Measurements from ENCODE around the gene MYOD1. TPM values are rescaled to one million over a fixed set of nuclear protein-coding genes. Genes with fewer than 3 reads are reported as not detected.

The MYOD1 gene
- total RNA-seq, 1 experiment from 2014 or later = not detected

DNA sequence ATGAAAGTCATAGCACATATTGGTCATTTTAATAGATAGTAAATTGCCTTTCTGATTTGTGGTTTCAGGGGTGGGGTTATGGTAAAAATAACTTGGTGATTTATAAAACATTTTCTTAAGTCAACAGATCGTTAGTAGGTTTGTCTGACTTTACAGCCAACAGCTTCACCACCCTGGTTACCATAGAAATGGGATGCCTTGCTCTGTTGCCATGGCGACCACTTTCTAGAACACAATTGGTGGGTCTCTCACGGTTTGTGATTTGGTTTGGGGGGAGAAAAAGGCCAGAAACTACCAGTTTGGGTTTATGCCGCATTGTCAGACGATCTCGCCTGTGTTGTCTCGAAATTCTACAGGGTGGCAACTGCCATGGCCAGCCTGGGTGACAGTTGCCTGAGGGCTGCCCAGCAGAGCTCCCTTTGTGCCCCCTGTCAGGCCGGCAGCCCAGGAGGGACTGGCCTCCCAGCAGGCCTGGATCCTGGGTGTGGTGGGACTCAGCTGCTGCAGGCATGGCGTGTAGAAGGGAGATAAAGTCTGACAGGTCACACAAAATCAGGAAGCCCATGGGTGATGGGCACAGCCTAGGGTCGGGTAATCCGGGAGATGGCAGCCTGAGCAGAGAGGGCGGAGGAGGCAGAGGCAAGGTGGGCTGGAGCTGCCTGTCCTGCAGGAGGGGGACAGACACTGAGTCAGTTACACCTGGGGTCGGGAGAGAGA, 46.1 kb downstream of the MYOD1 start:
- peaks cover 12% of the 10 kb centered on the region for H3K4me1 ChIP-seq (ENCODE audit: low read length)
- no peak overlapping the region for H3K27ac ChIP-seq (ENCODE audit: low read length)
- H3K4me3 ChIP-seq (ENCODE audit: low read length) = no peak overlapping the region
- no peak overlapping the region for H3K4me2 ChIP-seq (ENCODE audit: low read depth, low read length, poor library complexity, severe bottlenecking)
- H3K27me3 ChIP-seq (ENCODE audit: low read length) = no peaks in the 10 kb centered on the region
- H3K9me3 ChIP-seq (ENCODE audit: low read length) = no peaks in the 10 kb centered on the region
- no peak overlapping the region for H2AFZ ChIP-seq (ENCODE audit: low read length)
- H4K20me1 ChIP-seq (ENCODE audit: insufficient read depth, low read depth, low read length) = no peaks in the 10 kb centered on the region
- H3K9me2 ChIP-seq (replicated peaks; ENCODE audit: insufficient read depth, low read length) = no peaks in the 10 kb centered on the region
- peak; percentile 53 for DNase-seq
- H3K9ac ChIP-seq (ENCODE audit: low read length) = no peak overlapping the region
- no peaks in the 10 kb centered on the region for H3K79me2 ChIP-seq (ENCODE audit: low read length)
- H3K36me3 ChIP-seq (ENCODE audit: insufficient read depth, low read length) = no peaks in the 10 kb centered on the region

DNA sequence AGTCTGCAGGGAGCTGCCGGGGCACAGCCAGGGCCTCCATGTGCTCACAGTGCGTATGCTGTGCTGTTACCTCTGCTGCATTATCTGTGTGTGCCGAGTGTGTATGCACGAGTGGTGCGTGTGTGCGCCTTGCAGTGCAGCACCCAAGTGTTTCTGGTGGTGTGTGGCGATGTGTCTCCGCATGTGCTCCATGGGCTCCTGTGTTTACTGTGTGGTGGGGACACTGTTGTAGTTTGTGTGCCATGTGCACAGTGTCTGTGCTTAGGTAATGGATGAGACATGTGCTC, 46.6 kb downstream of the MYOD1 start:
- no peaks in the 10 kb centered on the region for H3K9me3 ChIP-seq (ENCODE audit: low read length)
- no peaks in the 10 kb centered on the region for H3K9me2 ChIP-seq (replicated peaks; ENCODE audit: insufficient read depth, low read length)
- H3K27ac ChIP-seq (ENCODE audit: low read length) = no peak overlapping the region
- no peaks in the 10 kb centered on the region for H4K20me1 ChIP-seq (ENCODE audit: insufficient read depth, low read depth, low read length)
- no peak overlapping the region for H3K9ac ChIP-seq (ENCODE audit: low read length)
- no peak for DNase-seq
- no peak overlapping the region for H3K4me3 ChIP-seq (ENCODE audit: low read length)
- no peak overlapping the region for H3K4me2 ChIP-seq (ENCODE audit: low read depth, low read length, poor library complexity, severe bottlenecking)
- H3K36me3 ChIP-seq (ENCODE audit: insufficient read depth, low read length) = no peaks in the 10 kb centered on the region
- no peak overlapping the region for H2AFZ ChIP-seq (ENCODE audit: low read length)
- H3K79me2 ChIP-seq (ENCODE audit: low read length) = no peaks in the 10 kb centered on the region
- peaks cover 12% of the 10 kb centered on the region for H3K4me1 ChIP-seq (ENCODE audit: low read length)
- H3K27me3 ChIP-seq (ENCODE audit: low read length) = no peaks in the 10 kb centered on the region

DNA sequence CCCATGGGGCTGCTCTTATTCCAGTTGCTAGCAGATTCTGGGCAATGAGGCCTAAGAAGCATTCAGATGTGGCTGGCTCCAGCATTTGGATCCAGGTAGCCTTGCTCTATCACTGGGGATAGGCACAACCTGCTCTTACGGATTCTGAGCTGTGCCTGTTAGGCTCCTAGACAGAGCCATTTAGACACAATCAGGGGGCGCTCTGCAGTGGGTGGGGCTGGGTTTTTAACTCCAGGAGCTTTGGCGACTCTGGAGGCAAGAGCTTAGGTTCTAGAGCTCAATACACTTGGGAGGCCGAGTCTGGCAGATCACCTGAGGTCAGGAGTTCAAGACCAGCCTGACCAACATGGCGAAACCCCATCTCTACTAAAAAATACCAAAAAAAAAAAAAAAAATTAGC, 47.2 kb downstream of the MYOD1 start:
- Histone ChIP-seq H3K27me3 (ENCODE audit: low read length) (no peaks in the 10 kb centered on the region), H4K20me1 (ENCODE audit: insufficient read depth, low read depth, low read length) (no peaks in the 10 kb centered on the region), H3K4me3 (ENCODE audit: low read length) (no peak overlapping the region), H3K27ac (ENCODE audit: low read length) (no peak overlapping the region), H2AFZ (ENCODE audit: low read length) (no peak overlapping the region), H3K9ac (ENCODE audit: low read length) (no peak overlapping the region), H3K36me3 (ENCODE audit: insufficient read depth, low read length) (no peaks in the 10 kb centered on the region), H3K4me2 (ENCODE audit: low read depth, low read length, poor library complexity, severe bottlenecking) (no peak overlapping the region), H3K79me2 (ENCODE audit: low read length) (no peaks in the 10 kb centered on the region), H3K4me1 (ENCODE audit: low read length) (peaks cover 12% of the 10 kb centered on the region), H3K9me2 (replicated peaks; ENCODE audit: insufficient read depth, low read length) (no peaks in the 10 kb centered on the region), H3K9me3 (ENCODE audit: low read length) (no peaks in the 10 kb centered on the region)
- DNase-seq = peak; percentile 67

DNA sequence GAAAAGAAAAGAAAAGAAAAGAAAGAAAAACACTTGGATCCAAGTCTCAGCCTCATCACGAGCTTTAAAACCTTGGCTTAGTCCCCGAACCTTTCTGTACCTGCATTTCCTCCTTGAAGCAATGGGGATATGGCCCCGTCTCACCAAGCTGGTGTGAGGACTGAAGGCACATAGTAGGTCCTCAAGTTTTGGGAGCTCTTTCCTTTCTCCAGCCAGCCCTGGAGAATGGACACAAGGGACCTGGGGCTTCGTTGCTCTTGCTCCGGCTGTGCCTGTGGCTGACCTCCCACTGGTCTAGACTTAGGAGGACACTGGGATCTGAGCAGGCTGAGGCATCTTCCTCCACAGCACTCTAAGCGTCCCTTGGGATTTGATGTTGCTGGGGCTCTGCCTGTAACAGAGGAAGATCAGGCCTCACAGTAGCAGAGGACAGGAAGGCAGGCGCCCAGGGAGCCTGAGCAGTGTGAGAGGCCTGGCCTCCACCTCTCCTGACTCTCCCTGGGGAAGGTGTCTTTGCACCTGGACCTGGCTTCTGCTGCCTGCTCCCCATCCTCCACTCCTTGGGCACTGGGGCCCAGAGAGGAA, 48.0 kb downstream of the MYOD1 start:
- H3K36me3 ChIP-seq (ENCODE audit: insufficient read depth, low read length) = no peaks in the 10 kb centered on the region
- no peak overlapping the region for H2AFZ ChIP-seq (ENCODE audit: low read length)
- H3K4me2 ChIP-seq (ENCODE audit: low read depth, low read length, poor library complexity, severe bottlenecking) = peak overlapping the region; percentile 18
- H3K4me1 ChIP-seq (ENCODE audit: low read length) = peaks cover 12% of the 10 kb centered on the region
- no peaks in the 10 kb centered on the region for H3K79me2 ChIP-seq (ENCODE audit: low read length)
- H3K4me3 ChIP-seq (ENCODE audit: low read length) = no peak overlapping the region
- H4K20me1 ChIP-seq (ENCODE audit: insufficient read depth, low read depth, low read length) = no peaks in the 10 kb centered on the region
- H3K27me3 ChIP-seq (ENCODE audit: low read length) = no peaks in the 10 kb centered on the region
- H3K27ac ChIP-seq (ENCODE audit: low read length) = no peak overlapping the region
- peak; percentile 85 for DNase-seq
- 0 out of 2 replicates have a peak overlapping the region, but pooled peaks have one; percentile 12 for H3K9ac ChIP-seq (ENCODE audit: low read length)
- no peaks in the 10 kb centered on the region for H3K9me3 ChIP-seq (ENCODE audit: low read length)
- no peaks in the 10 kb centered on the region for H3K9me2 ChIP-seq (replicated peaks; ENCODE audit: insufficient read depth, low read length)

DNA sequence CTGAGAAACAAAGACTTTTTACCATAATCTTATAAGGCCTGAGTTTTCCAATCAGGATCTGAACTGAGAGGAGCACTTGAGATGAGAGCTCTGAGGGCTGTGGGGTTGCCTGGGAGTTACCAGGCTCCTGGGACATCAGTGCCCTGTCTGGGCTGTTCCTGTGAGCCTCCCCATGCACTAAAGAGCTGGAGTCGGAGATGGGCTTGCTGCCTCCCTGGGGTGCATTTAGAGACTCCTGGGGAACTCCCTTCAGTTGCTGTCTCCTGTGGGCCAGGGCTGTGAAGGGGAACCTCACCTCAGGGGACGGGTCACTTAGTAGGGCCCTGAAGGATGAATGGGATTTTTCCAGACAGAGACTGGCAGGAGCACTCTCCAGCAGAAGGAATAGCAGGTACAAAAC, 48.5 kb downstream of the MYOD1 start:
- H3K4me2 ChIP-seq (ENCODE audit: low read depth, low read length, poor library complexity, severe bottlenecking) = peak overlapping the region; percentile 18

DNA sequence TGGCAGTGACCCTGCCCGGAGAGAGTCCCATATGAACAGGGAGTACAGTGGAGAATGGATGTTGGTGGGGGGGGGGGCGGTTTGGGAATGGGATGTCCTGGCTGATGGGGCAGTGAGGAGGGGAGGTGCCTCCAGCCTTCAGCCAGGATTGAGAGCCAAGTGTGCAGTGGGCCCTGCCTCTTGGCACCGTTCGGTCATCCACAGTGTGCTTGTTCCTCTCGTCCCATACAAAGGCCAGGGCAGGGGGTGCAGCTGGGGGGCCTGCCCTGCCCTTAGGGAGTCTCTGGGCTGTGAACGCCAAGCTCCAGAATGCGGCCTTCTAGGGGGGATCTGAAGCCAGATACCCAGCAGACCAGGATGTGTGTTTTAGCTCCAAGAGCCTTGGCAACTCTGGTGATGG, 49.2 kb downstream of the MYOD1 start:
- Histone ChIP-seq H3K9ac (ENCODE audit: low read length) (no peak overlapping the region), H3K79me2 (ENCODE audit: low read length) (no peaks in the 10 kb centered on the region), H3K9me3 (ENCODE audit: low read length) (no peaks in the 10 kb centered on the region), H3K4me2 (ENCODE audit: low read depth, low read length, poor library complexity, severe bottlenecking) (no peak overlapping the region), H3K36me3 (ENCODE audit: insufficient read depth, low read length) (no peaks in the 10 kb centered on the region), H3K27ac (ENCODE audit: low read length) (no peak overlapping the region), H4K20me1 (ENCODE audit: insufficient read depth, low read depth, low read length) (no peaks in the 10 kb centered on the region), H2AFZ (ENCODE audit: low read length) (no peak overlapping the region), H3K9me2 (replicated peaks; ENCODE audit: insufficient read depth, low read length) (no peaks in the 10 kb centered on the region), H3K27me3 (ENCODE audit: low read length) (no peaks in the 10 kb centered on the region), H3K4me3 (ENCODE audit: low read length) (no peak overlapping the region), H3K4me1 (ENCODE audit: low read length) (peaks cover 12% of the 10 kb centered on the region)
- no peak for DNase-seq

More for the DNA sequence above, 48.5 kb downstream of the MYOD1 start:
- H3K27ac ChIP-seq (ENCODE audit: low read length) = no peak overlapping the region
- no peaks in the 10 kb centered on the region for H3K79me2 ChIP-seq (ENCODE audit: low read length)
- H3K9me3 ChIP-seq (ENCODE audit: low read length) = no peaks in the 10 kb centered on the region
- H2AFZ ChIP-seq (ENCODE audit: low read length) = no peak overlapping the region
- DNase-seq = no peak
- H3K9me2 ChIP-seq (replicated peaks; ENCODE audit: insufficient read depth, low read length) = no peaks in the 10 kb centered on the region
- no peak overlapping the region for H3K4me3 ChIP-seq (ENCODE audit: low read length)
- no peaks in the 10 kb centered on the region for H3K27me3 ChIP-seq (ENCODE audit: low read length)
- 0 out of 2 replicates have a peak overlapping the region, but pooled peaks have one; percentile 12 for H3K9ac ChIP-seq (ENCODE audit: low read length)
- no peaks in the 10 kb centered on the region for H4K20me1 ChIP-seq (ENCODE audit: insufficient read depth, low read depth, low read length)
- H3K4me1 ChIP-seq (ENCODE audit: low read length) = peaks cover 12% of the 10 kb centered on the region
- no peaks in the 10 kb centered on the region for H3K36me3 ChIP-seq (ENCODE audit: insufficient read depth, low read length)

DNA sequence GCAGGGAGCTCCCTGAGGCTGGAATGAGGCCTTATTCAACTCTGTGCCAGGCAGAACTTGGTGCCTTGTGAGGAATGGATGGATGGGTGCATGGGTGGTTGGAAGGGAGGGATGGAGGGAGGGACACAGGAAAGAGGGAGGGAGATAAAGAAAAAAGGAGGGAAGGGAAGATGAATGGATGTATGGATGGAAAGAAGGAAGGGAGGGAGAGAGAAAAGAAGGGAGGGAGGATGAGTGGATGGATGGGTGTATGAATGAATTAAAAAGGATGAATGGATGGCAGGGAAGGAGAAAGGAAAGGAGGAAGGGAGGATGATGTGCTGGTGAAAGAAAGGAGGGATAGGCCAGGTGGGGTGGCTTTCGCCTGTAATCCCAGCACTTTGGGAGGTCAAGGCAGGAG, 49.8 kb downstream of the MYOD1 start:
- no peaks in the 10 kb centered on the region for H4K20me1 ChIP-seq (ENCODE audit: insufficient read depth, low read depth, low read length)
- H2AFZ ChIP-seq (ENCODE audit: low read length) = no peak overlapping the region
- H3K9me2 ChIP-seq (replicated peaks; ENCODE audit: insufficient read depth, low read length) = no peaks in the 10 kb centered on the region
- no peaks in the 10 kb centered on the region for H3K36me3 ChIP-seq (ENCODE audit: insufficient read depth, low read length)
- H3K4me3 ChIP-seq (ENCODE audit: low read length) = no peak overlapping the region
- H3K4me2 ChIP-seq (ENCODE audit: low read depth, low read length, poor library complexity, severe bottlenecking) = no peak overlapping the region
- no peak overlapping the region for H3K27ac ChIP-seq (ENCODE audit: low read length)
- no peaks in the 10 kb centered on the region for H3K9me3 ChIP-seq (ENCODE audit: low read length)
- no peaks in the 10 kb centered on the region for H3K79me2 ChIP-seq (ENCODE audit: low read length)
- H3K27me3 ChIP-seq (ENCODE audit: low read length) = no peaks in the 10 kb centered on the region
- no peak for DNase-seq
- H3K9ac ChIP-seq (ENCODE audit: low read length) = no peak overlapping the region
- H3K4me1 ChIP-seq (ENCODE audit: low read length) = peaks cover 12% of the 10 kb centered on the region

DNA sequence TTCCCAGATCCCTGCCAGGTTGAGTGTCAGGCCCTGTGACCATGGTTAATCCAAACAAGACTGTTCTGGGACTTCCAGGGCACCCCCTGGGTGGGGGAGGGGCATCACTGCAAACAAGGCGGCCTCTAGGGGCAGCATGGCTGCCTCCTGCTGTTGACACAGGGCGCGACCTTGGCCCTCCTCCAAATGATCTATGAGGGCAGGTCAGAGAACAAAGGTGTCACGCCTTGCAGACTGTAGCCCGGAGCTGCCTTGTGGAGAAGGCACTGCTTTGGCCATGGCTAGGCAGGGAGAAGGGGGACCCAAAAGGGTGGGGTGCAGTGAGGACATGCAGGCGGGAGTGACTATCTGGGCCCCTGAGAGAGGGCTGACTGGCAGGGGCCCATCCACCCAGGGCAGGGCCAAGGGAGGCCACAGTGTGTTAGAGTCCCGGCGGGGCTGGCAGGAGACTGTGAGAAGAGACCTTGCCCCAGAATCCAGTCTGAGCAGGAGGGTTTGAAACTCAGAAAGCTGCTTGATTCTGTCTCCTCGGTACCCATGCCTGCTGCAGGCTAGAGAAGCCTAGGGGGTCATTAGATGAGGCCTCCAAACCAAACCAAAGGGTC, 50.8 kb downstream of the MYOD1 start:
- Histone ChIP-seq H3K9me2 (replicated peaks; ENCODE audit: insufficient read depth, low read length) (no peaks in the 10 kb centered on the region), H3K27ac (ENCODE audit: low read length) (no peak overlapping the region), H3K9ac (ENCODE audit: low read length) (no peak overlapping the region), H3K27me3 (ENCODE audit: low read length) (no peaks in the 10 kb centered on the region), H3K4me3 (ENCODE audit: low read length) (no peak overlapping the region), H3K36me3 (ENCODE audit: insufficient read depth, low read length) (no peaks in the 10 kb centered on the region), H2AFZ (ENCODE audit: low read length) (no peak overlapping the region), H3K4me1 (ENCODE audit: low read length) (peaks cover 12% of the 10 kb centered on the region), H3K9me3 (ENCODE audit: low read length) (no peaks in the 10 kb centered on the region), H3K4me2 (ENCODE audit: low read depth, low read length, poor library complexity, severe bottlenecking) (no peak overlapping the region), H4K20me1 (ENCODE audit: insufficient read depth, low read depth, low read length) (no peaks in the 10 kb centered on the region), H3K79me2 (ENCODE audit: low read length) (no peaks in the 10 kb centered on the region)
- no peak for DNase-seq
